MM.1S (cell line): Measurements from ENCODE around the gene NRXN3.

ENCODE experiments used
- DNase-seq: peaks from one replicate; pipeline ENCODE4 v3.0.0-alpha.2; 2015
- H2AFZ ChIP-seq: fragments of 300-600 bp; sonication (generic); 2 replicates; pipeline ENCODE4 v1.6.0; 2016; ENCODE audit warnings: antibody characterized with exemption, low read length
- H3F3A ChIP-seq: fragments of 300-600 bp; sonication (generic); 2 replicates; pipeline ENCODE4 v1.6.1; 2016; ENCODE audit warnings: mild to moderate bottlenecking, antibody characterized with exemption, low read length, moderate library complexity, mixed read lengths; ENCODE audit not compliant: insufficient read depth
- H3K27ac ChIP-seq: fragments of 300-600 bp; sonication (generic); 2 replicates; pipeline ENCODE4 v1.5.1; 2016; ENCODE audit warnings: mild to moderate bottlenecking, low read length
- H3K27me3 ChIP-seq: fragments of 300-600 bp; sonication (generic); replicated peaks from 2 replicates; pipeline ENCODE4 v1.6.0; 2016; ENCODE audit warnings: low read length; ENCODE audit not compliant: insufficient read depth
- H3K36me3 ChIP-seq: fragments of 300-600 bp; sonication (generic); replicated peaks from 2 replicates; pipeline ENCODE4 v1.6.1; 2016; ENCODE audit warnings: mild to moderate bottlenecking, low read length, mixed read lengths; ENCODE audit not compliant: insufficient read depth
- H3K4me1 ChIP-seq: fragments of 300-600 bp; sonication (generic); 2 replicates; pipeline ENCODE4 v1.6.1; 2016; ENCODE audit warnings: low read length, mixed read lengths
- H3K4me2 ChIP-seq: fragments of 300-600 bp; sonication (generic); 2 replicates; pipeline ENCODE4 v1.6.0; 2016; ENCODE audit warnings: low read depth, low read length
- H3K4me3 ChIP-seq: fragments of 300-600 bp; sonication (generic); 2 replicates; pipeline ENCODE4 v1.5.1; 2016; ENCODE audit warnings: low read length, mixed read lengths
- H3K79me2 ChIP-seq: fragments of 300-600 bp; sonication (generic); 2 replicates; pipeline ENCODE4 v1.6.1; 2016; ENCODE audit warnings: mixed run types, low read length, mixed read lengths
- H3K9ac ChIP-seq: fragments of 300-600 bp; sonication (generic); 2 replicates; pipeline ENCODE4 v1.6.1; 2016; ENCODE audit warnings: low read length, mixed read lengths
- H3K9me2 ChIP-seq: fragments of 300-600 bp; sonication (generic); replicated peaks from 2 replicates; pipeline ENCODE4 v1.6.1; 2016; ENCODE audit warnings: mild to moderate bottlenecking, low read length, mixed read lengths; ENCODE audit not compliant: insufficient read depth
- H3K9me3 ChIP-seq: fragments of 300-600 bp; sonication (generic); replicated peaks from 2 replicates; pipeline ENCODE4 v1.6.1; 2016; ENCODE audit warnings: mild to moderate bottlenecking, low read length, mixed read lengths; ENCODE audit not compliant: insufficient read depth
- H4K20me1 ChIP-seq: fragments of 300-600 bp; sonication (generic); 2 replicates; pipeline ENCODE4 v1.6.1; 2016; ENCODE audit warnings: mild to moderate bottlenecking, low read length, moderate library complexity, mixed read lengths; ENCODE audit not compliant: insufficient read depth
- CTCF ChIP-seq: fragments of 300-600 bp; sonication (generic); IDR thresholded peaks from 2 replicates; pipeline ENCODE4 v1.5.1; 2016; ENCODE audit warnings: antibody characterized with exemption, low read length, mixed read lengths
- EZH2 ChIP-seq: fragments of 300-600 bp; sonication (generic); optimal IDR thresholded peaks from 2 replicates; pipeline ENCODE3; 2017; ENCODE audit warnings: low read depth, mild to moderate bottlenecking, antibody characterized with exemption, low read length, mixed read lengths
- EZH2phosphoT487 ChIP-seq: fragments of 300-600 bp; sonication (generic); IDR thresholded peaks from 2 replicates; pipeline ENCODE4 v1.6.1; 2018; ENCODE audit warnings: antibody characterized with exemption, low read length

Gene NRXN3

DNA sequence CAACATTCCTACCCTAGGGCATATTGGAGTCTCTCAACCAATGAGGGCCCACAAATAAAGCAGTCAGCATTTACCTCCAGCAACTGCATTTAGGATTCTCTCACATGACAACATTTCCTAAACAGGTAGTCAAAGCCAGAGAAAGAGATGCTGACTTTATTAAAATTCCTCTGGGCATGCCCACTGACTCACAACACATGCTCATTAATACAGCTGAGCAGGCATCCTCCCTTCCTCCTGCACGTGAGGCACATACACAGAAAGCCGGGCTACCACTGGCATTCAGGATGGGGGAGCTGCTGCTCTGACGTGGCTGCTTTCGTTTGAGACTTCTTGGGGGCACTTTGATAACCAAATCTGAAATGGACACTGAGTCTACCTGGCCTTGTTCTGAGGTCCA is 174.1 kb downstream of the NRXN3 start:
- Histone ChIP-seq H3K9me2 (no peaks in the 10 kb centered on the region), H3K4me3 (no peak overlapping the region), H3K4me1 (no peaks in the 10 kb centered on the region), H3F3A (no peaks in the 10 kb centered on the region), H3K4me2 (no peak overlapping the region), H4K20me1 (no peaks in the 10 kb centered on the region), H3K36me3 (no peaks in the 10 kb centered on the region), H3K27ac (no peak overlapping the region), H3K79me2 (no peaks in the 10 kb centered on the region), H3K9me3 (no peaks in the 10 kb centered on the region), H3K9ac (no peak overlapping the region), H3K27me3 (no peaks in the 10 kb centered on the region), H2AFZ (no peak overlapping the region)
- no peak for TF ChIP-seq CTCF
- no peak for TF ChIP-seq EZH2phosphoT487
- TF ChIP-seq EZH2 = no peak
- no peak for DNase-seq

DNA sequence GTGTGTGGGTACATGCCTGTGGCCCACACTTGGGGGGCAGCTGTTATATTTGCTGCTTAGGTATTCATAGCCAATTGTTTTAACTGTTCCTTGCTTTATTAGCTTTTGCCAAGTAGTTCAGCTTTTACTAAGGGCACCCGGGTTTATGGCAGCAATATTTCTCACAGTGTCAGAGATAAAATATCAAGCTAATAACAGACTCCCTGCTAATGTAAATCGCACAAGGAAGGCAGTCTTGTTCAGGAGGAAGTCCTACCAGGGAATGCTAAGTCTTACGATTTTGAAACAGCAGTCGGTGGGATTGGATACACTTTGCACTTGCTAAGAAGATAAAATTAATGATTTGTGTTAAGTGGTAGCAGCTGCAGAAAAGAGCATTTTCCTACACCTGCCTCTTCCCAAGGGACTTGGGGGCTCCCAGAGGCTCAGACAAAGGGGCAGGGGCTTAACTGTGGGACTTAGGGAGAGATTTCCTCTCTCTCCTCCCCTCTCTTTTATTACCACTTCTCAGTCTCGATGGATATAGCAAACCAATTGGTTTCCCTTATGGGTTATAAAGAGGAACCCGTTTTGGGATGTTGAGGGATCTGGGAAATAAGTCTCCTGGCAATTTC is 175.1 kb downstream of the NRXN3 start:
- no peak overlapping the region for H3K4me2 ChIP-seq
- H2AFZ ChIP-seq = no peak overlapping the region
- no peaks in the 10 kb centered on the region for H3K4me1 ChIP-seq
- H4K20me1 ChIP-seq = no peaks in the 10 kb centered on the region
- H3K4me3 ChIP-seq = no peak overlapping the region
- DNase-seq = no peak
- no peaks in the 10 kb centered on the region for H3K27me3 ChIP-seq
- H3K27ac ChIP-seq = no peak overlapping the region
- H3K36me3 ChIP-seq = no peaks in the 10 kb centered on the region
- H3F3A ChIP-seq = no peaks in the 10 kb centered on the region
- no peaks in the 10 kb centered on the region for H3K9me3 ChIP-seq
- no peaks in the 10 kb centered on the region for H3K9me2 ChIP-seq
- no peak overlapping the region for H3K9ac ChIP-seq
- H3K79me2 ChIP-seq = no peaks in the 10 kb centered on the region
- TF ChIP-seq CTCF = no peak
- TF ChIP-seq EZH2 = no peak
- TF ChIP-seq EZH2phosphoT487 = no peak

GRCh38 chr14:78346747-78347146 is 176.6 kb downstream of the NRXN3 start:
- Histone ChIP-seq H3K79me2 (no peaks in the 10 kb centered on the region), H2AFZ (no peak overlapping the region), H3K27me3 (no peaks in the 10 kb centered on the region), H3K9me2 (no peaks in the 10 kb centered on the region), H4K20me1 (no peaks in the 10 kb centered on the region), H3K27ac (no peak overlapping the region), H3K9ac (no peak overlapping the region), H3F3A (no peaks in the 10 kb centered on the region), H3K4me2 (no peak overlapping the region), H3K4me3 (no peak overlapping the region), H3K4me1 (no peaks in the 10 kb centered on the region), H3K36me3 (no peaks in the 10 kb centered on the region), H3K9me3 (no peaks in the 10 kb centered on the region)
- TF ChIP-seq EZH2 (no peak), EZH2phosphoT487 (no peak), CTCF (no peak)
- DNase-seq = no peak
